ENCODE data around the gene KLF11.

Gene KLF11

DNA sequence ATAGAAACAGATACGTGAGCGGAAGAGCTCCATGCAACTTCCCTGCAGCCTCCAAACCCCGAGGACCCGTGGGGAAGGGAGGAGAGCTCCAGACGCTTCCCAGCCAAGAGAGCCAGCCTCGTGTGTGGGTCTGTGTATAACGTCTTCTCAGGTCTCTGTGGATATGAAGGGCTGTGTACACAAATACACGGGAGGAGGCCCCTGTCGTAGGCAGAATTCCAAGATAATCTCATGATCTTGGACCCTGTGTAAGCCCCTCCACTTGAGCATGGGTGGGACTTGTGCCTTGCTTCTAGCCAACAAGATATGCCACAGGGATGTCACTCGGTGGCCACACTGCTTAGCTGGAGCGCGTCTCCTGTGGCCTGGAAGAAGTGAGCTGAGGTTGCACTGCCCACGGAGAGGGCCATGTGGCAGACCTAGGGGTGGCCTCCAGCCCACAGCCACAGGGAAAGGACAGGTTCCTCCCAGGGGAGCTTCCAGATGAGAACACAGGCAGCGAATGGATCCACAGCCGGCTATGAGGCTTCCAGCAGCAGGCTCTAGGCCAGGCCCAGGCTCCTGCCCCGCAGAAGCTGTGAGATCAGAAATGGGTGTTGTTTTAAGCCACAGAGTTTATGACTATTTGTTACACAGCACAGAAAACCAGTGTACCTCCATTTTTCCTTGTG, 15.6 kb upstream of the KLF11 start:
- DNase-seq = no peak

DNA sequence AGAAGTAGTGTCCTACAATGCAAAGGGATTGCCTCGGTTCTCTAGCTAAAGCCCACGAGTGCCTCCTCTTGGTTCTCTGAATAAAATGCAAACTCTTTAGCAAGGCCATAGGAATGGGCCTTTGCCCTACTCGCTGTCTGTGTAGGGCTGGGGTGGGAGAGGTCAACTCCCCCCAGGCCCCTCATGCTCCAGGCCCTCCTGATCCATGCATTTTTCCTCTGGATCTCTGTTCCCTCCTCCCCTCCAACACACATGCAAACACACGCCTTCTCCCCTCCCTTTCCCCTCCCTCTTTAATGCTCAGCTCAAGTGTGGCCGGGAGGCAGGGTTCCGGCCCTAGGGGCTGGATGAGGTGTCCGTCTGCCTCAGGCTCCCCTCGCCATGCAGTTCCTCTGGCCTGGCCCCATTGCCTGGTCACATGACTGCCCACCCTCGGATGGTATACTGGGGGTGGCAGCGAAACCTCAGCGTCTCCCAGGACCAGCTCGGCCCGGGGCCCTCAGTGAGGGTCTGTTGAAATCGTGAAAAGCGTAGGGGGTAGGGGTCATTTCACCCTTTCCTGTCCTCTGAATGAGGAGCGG, 14.9 kb upstream of the KLF11 start:
- no peak for DNase-seq

DNA sequence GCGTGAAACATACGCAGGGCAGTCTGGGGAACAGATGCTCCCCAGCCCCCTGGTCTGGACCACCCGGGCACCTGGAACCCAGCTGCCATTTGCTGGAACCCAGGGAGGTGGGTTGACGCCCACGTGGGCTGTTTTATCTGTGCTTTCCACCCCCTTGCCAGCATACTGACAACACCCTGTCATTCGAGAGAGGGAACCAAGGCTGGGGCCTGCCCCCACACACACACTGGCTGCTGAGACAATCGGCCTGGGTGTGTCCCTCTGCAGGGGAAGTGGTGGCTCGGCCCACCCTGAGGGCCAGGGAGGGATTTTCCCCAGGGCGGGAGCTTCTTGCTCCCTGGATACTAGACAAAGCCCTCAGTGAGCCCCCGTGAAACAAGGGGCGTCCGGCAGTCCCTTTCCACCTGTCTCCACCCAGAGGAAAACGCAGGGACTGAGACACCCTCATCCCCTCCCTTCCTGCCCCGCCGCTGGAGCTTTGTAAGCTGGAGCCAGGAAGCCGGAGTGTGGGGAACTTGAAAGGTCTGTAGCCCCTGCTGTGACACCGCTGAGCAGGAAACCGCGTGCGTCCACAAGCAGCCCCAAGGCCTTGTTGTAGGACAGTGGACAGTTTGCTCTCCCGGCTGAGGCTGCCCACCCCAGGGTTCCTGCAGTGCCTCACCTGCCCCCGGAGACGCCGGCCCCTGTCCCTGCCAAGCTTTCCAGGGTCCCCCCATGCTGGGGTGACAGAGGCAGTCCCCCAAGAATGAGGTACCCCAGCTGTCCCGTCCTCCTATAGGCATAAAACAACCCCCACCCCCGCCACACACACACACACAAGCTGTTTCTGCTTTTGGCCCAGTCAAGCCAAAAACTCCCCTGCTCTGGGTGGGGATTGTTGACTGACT, 14.1 kb upstream of the KLF11 start:
- peak; percentile 90 for DNase-seq

DNA sequence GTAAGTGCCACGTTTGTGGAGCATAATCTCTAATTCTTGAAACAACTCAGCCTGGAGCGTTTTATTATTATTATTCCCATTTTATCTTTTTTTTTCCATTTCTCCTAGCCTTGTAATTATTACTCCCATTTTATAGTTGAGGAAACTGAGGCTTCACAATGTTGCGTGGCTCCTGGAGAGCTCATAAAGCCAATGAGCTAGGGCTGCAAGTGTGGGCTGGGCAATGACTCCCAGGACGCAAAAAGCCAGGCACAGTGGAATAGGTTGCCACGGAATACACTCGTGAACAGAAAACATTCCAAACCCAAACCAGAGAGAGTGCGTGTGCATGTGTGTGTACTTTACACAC, 13.5 kb upstream of the KLF11 start:
- no peak for DNase-seq

DNA sequence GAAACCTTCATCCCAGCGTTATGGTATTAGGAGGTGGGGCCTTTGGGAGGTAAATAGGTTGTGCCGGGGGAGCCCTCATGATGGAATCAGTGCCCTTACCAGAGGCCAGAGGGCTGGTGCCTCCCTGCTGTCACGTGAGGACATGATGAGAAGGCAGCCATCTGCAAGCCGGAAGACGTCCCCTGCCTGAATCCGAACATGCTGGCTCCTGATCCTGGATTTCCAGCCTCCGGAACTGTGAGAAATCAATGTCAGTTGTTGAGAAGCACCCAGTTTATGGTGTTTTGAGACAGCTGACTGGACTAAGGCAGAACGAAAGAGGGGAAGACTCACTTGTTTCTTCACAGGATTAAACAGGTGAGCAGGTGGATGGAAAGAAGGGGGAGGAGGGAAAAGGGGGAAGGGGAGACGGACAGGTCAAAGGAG, 13.0 kb upstream of the KLF11 start:
- DNase-seq = peak; percentile 88

DNA sequence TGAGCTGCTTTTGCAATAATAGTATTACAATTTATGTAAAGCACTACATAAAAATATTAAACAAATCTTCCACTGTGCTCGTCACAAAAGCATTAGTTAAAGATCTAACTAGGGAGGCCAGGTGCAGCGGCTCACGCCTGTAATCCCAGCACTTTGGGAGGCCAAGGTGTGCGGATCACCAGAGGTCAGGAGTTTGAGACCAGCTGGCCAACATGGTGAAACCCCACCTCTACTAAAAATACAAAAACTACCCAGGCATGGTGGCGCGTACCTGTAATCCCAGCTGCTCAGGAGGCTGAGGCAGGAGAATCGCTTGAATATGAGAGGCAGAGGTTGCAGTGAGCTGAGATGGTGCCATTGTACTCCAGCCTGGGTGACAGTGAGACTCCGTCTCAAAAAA, 12.6 kb upstream of the KLF11 start:
- peak; percentile 11 for DNase-seq

DNA sequence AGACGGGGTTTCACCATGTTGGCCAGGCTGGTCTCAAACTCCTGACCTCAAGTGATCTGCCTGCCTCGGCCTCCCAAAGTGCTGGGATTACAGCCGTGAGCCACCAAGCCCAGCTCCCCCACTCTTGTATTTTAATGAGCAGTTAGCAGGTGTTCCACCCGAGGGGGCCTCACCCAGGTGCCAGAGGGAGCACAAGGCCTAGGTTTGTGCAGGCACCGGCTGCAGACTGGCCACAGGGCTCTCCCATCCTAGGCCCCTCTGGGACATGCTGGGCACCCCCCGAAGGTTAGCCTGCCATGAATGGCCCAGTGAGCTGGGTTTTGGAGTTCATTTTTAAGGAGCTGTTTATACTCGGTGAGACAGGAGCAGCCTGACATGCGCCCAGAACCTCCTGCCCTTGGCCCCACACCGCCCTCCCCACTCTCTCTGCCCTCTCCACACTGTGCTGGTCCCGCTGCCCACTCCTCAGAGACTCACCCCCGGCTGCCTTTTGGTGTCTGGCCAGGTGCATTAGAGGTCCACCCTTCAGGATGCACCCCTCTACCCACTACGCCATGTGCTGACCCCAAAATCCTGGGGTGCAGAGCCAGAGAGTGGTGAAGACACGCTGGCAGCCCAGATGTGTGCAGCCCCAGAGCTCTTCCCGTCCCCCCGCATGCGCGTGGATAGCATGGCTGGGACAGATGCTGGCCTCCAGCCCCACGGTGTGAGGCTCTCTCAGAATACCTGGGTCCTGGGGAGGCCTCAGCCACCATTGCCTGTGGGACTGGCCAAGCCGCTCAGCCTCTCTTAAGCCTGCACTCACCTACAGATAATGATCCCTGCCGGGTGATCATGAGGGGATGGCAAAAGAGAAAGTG, 11.2 kb upstream of the KLF11 start:
- peak; percentile 8 for DNase-seq

DNA sequence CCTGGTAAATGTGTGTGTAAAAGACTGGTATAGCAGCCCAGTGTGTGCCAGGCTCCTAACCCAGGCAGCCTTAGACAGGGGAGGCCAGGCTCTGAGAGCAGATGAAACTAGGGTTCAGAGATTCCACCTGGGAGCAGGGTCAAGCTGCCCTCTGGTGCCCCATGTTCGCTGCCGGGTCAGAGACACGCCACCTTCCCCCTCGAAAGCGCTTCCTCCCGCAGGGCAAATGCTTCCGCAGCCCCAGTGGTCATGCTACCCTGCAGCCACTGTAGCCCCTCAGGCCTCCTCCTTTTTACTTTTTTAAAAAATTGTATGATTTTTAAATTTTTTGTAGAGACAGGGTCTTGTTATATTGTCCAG, 10.6 kb upstream of the KLF11 start:
- no peak for DNase-seq

DNA sequence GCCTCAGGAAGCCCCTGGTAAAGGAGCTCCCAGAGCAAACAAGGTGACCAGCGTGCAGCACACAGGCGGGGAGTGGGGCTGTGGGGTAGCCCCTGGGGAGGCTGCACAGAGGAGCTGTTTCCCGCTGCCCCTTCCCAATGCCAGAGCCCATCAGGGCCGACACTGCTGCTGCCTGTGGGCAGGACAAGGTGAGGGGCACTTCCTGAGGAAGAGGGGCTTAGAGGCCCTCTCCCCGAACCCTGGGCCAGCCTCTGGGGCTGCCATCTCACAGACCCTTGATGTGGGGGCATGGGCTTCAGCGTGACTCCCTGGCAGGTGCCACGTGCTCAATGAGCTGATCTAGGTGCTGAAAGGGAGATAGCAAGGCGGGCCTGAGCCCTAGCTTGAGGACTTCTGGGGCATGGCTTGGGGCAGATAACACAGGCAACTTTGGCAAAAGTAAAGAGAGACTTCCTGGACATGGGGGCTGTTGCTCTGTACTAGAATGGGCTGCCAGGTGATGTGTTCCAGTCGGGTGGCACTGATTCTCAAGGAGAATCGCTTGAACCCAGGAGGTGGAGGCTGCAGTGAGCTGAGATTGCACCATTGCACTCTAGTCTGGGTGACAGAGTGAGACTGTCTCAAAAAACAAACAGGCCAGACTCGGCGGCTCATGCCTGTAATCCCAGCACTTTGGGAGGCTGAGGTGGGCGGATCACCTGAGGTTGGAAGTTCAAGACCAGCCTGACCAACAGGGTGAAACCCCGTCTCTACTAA, 9.9 kb upstream of the KLF11 start:
- DNase-seq = no peak

DNA sequence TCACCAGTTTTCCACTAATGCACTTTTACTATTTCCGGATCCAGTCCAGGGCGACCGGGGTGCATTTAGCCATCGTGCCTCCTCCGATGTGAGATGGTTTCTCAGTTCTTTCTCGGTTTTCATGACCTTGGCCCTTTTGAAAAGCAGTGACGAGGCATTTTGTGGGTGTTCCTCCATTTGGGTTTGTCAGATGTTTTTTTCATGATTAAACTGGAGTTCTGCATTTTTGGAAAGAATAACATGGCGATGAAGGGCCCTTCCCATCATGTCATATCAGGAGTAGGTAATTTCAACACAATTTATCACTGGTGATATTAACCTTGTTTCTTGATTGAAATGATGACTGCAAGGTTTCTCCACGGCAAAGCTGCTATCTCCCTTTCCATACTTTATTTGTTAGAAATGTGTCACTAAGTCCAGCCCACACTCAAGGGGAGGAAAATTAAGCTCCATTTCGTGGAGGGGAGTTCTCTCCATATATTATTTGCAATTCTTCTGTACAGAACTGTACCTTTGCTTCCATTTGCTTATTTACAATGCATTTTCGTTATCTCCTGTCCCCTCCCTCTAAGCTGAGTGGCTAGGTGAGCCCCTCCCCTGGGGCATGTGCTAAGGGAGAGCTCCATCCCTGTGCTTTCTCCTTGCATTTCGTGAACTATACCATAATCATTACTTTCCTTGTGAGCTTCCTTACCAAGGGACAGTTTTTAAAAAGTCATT, 8.9 kb upstream of the KLF11 start:
- DNase-seq = no peak

DNA sequence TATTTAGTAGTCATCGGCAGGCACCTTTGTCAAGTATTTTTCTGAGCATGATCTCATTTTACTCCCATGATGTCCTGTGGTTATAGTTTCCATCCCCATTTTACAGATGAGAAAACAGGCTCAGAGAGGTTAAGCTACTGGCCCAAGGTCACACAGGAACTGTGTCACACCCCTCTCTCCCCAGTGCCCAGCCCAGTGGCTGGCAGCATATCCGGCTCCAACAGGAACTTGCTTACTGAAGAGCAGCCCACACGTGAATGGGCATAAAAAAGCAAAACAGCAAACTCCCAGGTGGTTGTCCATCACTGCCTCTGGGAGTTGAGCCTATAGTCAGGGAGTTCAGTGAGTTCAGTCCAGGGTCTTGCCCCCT, 8.3 kb upstream of the KLF11 start:
- DNase-seq = no peak

DNA sequence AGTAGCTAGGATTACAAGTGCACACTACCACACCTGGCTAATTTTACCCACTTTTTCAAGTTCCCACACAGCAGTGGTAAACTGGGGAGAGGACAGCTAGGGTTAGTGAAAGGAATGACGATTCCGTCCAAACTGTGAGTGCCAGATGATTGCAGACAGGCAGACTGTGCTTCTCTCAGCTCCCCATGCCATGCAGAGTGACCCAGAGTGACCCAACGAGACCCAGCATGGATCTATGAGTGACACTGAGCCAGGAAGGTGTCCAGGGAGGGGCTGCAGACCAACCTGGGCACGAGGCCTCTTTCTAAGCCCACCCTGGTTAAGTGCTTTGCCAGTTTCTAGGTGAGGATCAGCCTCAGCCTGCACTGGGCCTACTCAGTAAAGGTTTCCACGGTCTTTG, 7.7 kb upstream of the KLF11 start:
- DNase-seq = no peak

DNA sequence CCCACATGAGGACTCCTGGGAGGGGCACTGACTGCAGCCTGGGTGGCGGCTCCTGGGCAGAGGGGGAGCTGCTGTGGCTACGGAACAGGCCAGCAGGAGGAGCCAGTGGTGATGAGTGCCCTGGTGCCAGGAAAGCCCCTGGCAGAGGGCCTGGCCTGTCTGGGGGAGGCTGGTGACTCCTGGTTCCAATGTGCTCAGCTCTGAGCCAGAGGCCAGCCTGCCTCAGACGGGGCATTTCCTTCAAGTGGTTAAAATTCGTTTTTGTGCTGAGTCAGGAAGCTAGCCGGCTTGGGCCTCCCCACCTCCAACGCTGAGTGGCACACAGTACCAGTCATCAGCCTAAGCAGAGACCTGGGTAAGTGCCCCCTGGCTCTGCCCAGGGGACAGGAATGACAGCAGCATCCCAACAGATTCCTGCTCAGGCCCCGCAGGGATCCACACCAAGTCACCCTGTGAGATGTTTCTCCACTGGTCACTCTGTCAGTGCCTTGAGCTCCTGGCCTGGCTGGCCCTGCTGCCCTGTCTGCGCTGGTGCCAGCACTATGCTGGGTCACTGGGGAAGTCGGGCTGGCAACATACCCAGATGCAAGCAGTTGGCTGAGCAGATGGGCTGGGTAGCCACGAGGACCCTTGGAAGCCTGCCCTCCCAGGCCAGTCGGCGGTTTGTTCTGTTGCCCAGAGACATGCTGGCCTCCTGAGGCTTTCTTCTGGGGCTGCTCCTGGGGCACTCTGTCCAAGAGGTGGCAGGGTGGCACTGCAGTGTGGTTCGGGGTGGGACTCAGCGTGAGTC, 7.1 kb upstream of the KLF11 start:
- DNase-seq = no peak

DNA sequence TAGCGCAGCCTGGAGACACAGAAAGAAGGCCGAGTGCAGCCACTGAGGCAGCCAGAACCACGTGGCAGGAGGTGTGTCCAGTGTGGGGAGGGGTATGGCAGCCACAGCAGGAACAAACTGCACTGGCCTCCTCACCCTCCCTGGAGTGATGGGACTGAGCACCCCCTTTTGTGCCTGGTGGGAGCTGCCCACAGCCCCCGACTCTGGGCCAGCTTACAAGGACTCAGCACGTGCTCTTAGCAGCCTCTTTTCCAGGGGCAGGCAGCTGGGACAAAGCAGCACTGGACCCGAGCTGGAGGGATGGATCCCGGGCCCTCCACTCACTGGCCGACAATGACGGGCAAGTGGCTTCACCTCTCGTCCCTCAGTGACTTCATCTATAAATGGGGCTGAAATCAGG, 5.2 kb upstream of the KLF11 start:
- no peak for DNase-seq

DNA sequence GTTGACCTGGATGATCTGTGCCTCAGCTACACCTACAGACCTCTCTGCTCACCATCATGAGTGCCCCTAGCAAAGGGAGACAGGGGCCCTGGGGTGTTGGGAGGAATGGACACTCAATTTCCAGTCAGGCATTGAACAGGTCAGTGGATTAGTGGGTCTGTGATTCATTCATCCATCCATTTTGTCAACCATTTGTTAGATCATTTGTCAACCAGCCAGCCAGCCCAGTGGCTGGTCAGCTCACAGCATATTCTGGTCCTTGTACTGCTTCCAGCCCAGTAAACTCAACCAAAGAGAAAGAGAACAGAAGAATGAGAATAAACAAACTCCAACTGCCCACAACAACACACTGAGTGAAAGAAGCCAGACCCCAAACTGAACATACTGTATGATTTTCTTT, 4.6 kb upstream of the KLF11 start:
- no peak for DNase-seq

DNA sequence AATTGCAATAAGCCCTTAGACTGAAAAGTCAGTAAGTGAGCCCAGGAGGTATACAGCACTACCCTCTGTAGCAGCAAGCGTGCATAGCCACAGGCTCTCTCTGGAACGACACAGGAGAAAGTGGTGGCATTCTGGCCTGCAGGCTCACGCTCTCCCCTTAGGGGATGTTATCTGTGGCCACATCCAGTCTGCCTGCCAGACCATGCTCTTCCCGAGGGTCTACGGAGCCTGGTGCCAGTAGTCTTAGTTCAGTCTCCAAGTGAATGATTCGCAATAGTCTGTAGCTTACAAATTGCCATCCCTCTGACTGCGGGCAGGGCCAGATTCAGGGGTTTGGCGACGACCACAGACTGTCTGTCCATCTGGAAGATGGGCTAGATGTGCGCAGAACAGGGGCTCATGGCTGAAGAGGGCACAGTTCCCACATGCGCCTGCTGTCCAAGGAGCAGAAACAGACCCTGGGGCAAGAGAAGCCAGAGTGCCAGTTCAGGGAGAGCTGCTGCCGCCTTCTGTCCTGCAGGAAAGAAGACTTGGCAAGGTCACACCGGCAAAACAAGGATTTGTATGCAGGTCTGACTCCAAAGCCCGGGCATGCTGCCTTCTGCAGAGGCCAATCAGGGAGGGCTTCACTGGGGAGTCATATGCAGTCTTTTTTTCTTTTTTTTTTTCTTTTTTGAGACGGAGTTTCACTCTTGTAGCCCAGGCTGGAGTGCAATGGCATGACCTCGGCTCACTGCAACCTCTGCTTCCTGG, 3.5 kb upstream of the KLF11 start:
- no peak for DNase-seq

DNA sequence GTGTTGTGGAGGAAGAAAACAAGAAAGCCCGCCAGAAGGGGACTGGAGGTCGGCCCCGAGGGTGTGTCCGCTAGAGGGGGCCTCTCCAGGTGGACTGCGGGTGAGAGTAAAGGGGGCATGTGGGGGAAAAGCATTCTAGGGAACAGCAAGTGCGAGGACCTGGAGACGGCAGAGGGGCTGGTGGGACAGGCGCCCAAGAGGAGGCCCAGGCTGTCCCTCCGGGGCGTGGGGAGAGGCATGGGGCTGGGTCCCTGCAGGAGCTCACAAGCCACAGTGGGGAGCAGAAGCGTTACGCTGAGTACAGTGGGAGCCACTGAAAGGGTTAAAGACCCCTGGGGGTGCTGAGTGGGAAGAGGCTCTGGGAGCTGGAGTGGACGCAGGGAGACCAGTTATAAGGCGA, 1.6 kb upstream of the KLF11 start:
- peak; percentile 10 for DNase-seq

DNA sequence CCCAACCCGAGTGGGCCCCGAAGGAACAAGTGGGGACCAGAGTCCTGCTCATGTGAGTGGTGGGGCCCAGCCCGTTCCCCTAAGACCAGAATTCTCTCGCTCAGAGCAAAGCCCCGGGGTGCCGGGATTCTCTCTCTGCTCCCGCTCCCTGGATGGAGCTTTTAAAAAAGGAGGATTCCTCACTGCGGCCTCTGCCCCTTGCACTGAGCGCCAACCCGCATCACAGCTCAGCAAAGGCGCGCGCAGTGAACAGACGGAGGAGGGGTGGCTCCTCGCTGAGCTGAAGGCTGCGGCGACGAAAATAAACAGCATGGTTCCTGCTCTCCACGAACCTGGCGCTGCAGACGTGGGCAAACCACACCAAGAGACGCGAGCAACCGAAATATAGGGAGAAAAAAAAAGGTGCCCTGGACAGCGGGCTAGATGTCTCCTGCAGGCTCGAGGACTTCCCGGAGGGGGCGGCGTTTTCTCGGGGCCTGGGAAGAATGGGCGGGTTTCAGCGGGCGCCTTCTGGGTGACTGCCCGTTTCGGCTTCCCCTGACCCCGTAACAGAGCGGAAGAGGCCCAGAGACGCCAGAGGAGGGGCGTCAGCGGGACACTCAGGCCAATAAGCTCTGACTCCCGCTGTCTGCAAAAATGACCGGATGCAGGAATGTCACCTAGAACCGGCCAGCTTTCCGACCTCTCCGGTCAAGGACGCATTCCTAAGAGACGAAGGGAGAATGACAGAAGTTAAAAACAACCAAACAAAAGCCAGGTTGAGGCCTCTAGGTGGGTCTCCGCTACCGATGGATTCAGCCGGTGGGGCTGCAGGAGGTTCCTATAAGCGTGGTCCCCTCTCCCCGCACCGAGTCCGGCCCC, 819 bp upstream of the KLF11 start:
- DNase-seq = peak; percentile 72

DNA sequence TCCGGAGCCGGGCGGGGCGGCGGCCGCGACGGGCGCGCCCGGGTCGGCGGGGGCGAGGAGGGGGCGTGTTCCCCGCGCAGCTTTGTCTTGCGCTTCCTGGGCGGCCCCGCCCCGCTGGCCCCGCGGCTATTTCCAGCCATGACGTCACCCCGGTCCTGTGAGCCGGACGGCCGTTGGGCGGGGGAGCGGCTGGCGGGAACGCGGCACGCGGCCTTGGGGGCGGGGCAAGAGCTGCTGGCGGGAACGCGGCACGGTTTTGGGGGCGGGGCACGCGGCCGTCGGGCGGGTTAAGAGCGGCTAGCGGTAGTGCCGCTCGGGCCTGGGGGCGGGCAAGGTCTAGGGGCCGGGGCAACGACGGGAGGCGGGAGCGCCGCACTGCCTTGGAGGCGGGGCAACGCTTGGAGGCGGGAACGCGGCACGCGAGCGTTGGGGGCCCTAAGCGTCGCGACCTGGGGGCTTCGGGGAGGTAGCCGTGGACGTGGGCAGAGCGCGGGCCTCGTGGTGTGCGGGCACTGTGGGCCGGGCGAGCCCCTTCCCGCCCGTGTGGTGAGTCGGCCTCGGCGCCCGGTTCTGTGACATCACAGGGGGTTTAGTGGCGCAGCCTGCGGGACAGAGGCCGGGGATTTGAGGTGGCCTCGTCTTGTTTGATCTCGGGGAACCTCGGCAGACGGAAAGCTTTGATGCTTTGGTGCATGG, 704 bp downstream of the KLF11 start:
- peak; percentile 93 for DNase-seq
